HepG2 (cell line): ENCODE measurements around the gene KRTCAP3. TPM values are rescaled to one million over a fixed set of nuclear protein-coding genes. Genes with fewer than 3 reads are reported as not detected.

Experiments
- ADNP ChIP-seq: sonication (generic); formaldehyde crosslinking; IDR thresholded peaks from 2 replicates; pipeline ENCODE4 v1.4.0; 2020; ENCODE audit warnings: missing genetic modification reagents
- ARID5B ChIP-seq: IDR thresholded peaks from 2 replicates; pipeline ENCODE4 v1.4.0; 2020; ENCODE audit warnings: mild to moderate bottlenecking, missing genetic modification reagents
- CCDC6 ChIP-seq: sonication (generic); formaldehyde crosslinking; IDR thresholded peaks from 2 replicates; pipeline ENCODE4 v1.8.1; 2022; ENCODE audit warnings: mild to moderate bottlenecking, missing genetic modification reagents, moderate library complexity
- DRAP1 ChIP-seq: IDR thresholded peaks from 2 replicates; pipeline ENCODE4 v1.6.1; 2016; ENCODE audit warnings: missing genetic modification reagents, missing compliant biosample characterization
- FOXK2 ChIP-seq: fragments of 450-650 bp; IDR thresholded peaks from 2 replicates; pipeline ENCODE4 v1.6.1; 2016
- GATAD2A ChIP-seq: IDR thresholded peaks from 2 replicates; pipeline ENCODE4 v1.6.1; 2016
- MNT ChIP-seq: fragments of 450-650 bp; IDR thresholded peaks from 2 replicates; pipeline ENCODE4 v1.6.1; 2016
- NFIB ChIP-seq: sonication (generic); formaldehyde crosslinking; IDR thresholded peaks from 2 replicates; pipeline ENCODE4 v1.9.0; 2021; ENCODE audit warnings: missing genetic modification reagents, mild to moderate bottlenecking, borderline replicate concordance
- PHF20 ChIP-seq: sonication (generic); formaldehyde crosslinking; IDR thresholded peaks from 2 replicates; pipeline ENCODE4 v1.5.0; 2020; ENCODE audit warnings: mild to moderate bottlenecking, missing genetic modification reagents
- PHF21A ChIP-seq: sonication (generic); formaldehyde crosslinking; IDR thresholded peaks from 2 replicates; pipeline ENCODE4 v1.5.0; 2020; ENCODE audit warnings: mild to moderate bottlenecking, missing genetic modification reagents
- RFX3 ChIP-seq: IDR thresholded peaks from 2 replicates; pipeline ENCODE4 v1.6.1; 2016; ENCODE audit warnings: missing biosample characterization, missing genetic modification reagents
- SOX13 ChIP-seq, 3 experiments: fragments of 450-650 bp in 1 of 3; sonication (generic) in 1 of 3; formaldehyde crosslinking in 1 of 3; IDR thresholded peaks in 2 of 3; conservative IDR thresholded peaks in 1 of 3; 2 replicates each; pipeline versions ENCODE4 v1.5.0 to v1.6.1; 2016 to 2020; ENCODE audit warnings: antibody characterized with exemption in 1 of 3, mild to moderate bottlenecking in 1 of 3, missing compliant biosample characterization in 1 of 3, missing genetic modification reagents in 1 of 3, moderate library complexity in 1 of 3
- THRA ChIP-seq: sonication (generic); formaldehyde crosslinking; IDR thresholded peaks from 2 replicates; pipeline ENCODE4 v1.4.0; 2020; ENCODE audit warnings: missing genetic modification reagents, borderline replicate concordance
- TMF1 ChIP-seq: sonication (generic); formaldehyde crosslinking; IDR thresholded peaks from 2 replicates; pipeline ENCODE4 v1.8.1; 2022; ENCODE audit warnings: low read depth, missing genetic modification reagents
- ZFP82 ChIP-seq: sonication (generic); formaldehyde crosslinking; IDR thresholded peaks from 2 replicates; pipeline ENCODE4 v1.5.1; 2020; ENCODE audit warnings: mild to moderate bottlenecking, missing genetic modification reagents, borderline replicate concordance
- ZNF138 ChIP-seq: sonication (generic); formaldehyde crosslinking; IDR thresholded peaks from 2 replicates; pipeline ENCODE4 v1.5.0; 2020; ENCODE audit warnings: mild to moderate bottlenecking, low read depth, missing genetic modification reagents
- ZNF354B ChIP-seq: sonication (generic); formaldehyde crosslinking; IDR thresholded peaks from 2 replicates; pipeline ENCODE4 v1.8.0; 2022; ENCODE audit warnings: mild to moderate bottlenecking, missing genetic modification reagents
- ZNF639 ChIP-seq: conservative IDR thresholded peaks from 2 replicates; pipeline ENCODE4 v1.6.1; 2018; ENCODE audit warnings: missing genetic modification reagents
- ZNF784 ChIP-seq: sonication (generic); formaldehyde crosslinking; IDR thresholded peaks from 2 replicates; pipeline ENCODE4 v1.5.1; 2020; ENCODE audit warnings: missing genetic modification reagents, mild to moderate bottlenecking, borderline replicate concordance
- ZNF792 ChIP-seq: IDR thresholded peaks from 2 replicates; pipeline ENCODE4 v1.6.1; 2016
- polyA plus RNA-seq, 8 experiments: library from polyadenylated mRNA; depleted of rRNA in 3 of 8; stranded (reverse) in 7 of 8; unstranded in 1 of 8; fragments of >200 nt; fragmentation: Illumina TruSeq in 4 of 8; extraction: Trizol in 4 of 8; gene quantifications; 2 replicates each; pipeline versions ENCODE4 v1.2.1 to v1.2.3, GENCODE V29; 2011 to 2016; ENCODE audit warnings: low read depth in 4 of 8, missing spikeins in 1 of 8, mixed read lengths in 1 of 8; ENCODE audit not compliant: insufficient read depth in 1 of 8
- total RNA-seq, 5 experiments: library from RNA; depleted of rRNA; stranded (reverse); fragments of >200 nt; fragmentation: Illumina TruSeq; extraction: Trizol; gene quantifications; 2 replicates each; pipeline ENCODE4 v1.2.3, GENCODE V29; 2016; ENCODE audit warnings: low read depth in 1 of 5

Gene KRTCAP3
- total and polyA plus RNA-seq, 2 of the 13 experiments (the other 11 are each of a cell fraction or from before 2014, with no cell fraction given) = 2.1 to 4.5 TPM

GRCh38 chr2:27412419-27413152 lies 29.6 kb upstream of the KRTCAP3 start (continued):
- no peak for TF ChIP-seq MNT
- peak; percentile 39; the same call in 1 of the 2 replicates for TF ChIP-seq DRAP1 (CRISPR knock-in tag)
- TF ChIP-seq FOXK2 = peak; percentile 78
- TF ChIP-seq TMF1 (CRISPR knock-in tag) = no peak
- no peak for TF ChIP-seq ADNP (CRISPR knock-in tag)
- TF ChIP-seq SOX13 (IDR thresholded peaks at IDR 0.05) = no peak
- TF ChIP-seq SOX13 (CRISPR knock-in tag; conservative IDR thresholded peaks at IDR 0.05 in 1 of 2, IDR thresholded peaks at IDR 0.05 in 1 of 2) = peak in 1 of 2 experiments; percentile 28; a peak in 1 of 4 replicates
- TF ChIP-seq THRA = peak; percentile 86
- TF ChIP-seq ZFP82 = 0 out of 2 replicates have a peak, but pooled peaks have one; percentile 43
- 0 out of 2 replicates have a peak, but pooled peaks have one; percentile 60 for TF ChIP-seq ZNF792 (CRISPR knock-in tag)
- no peak for TF ChIP-seq NFIB (CRISPR knock-in tag)
- TF ChIP-seq ZNF138 = no peak
- TF ChIP-seq ZNF354B (CRISPR knock-in tag) = no peak
- peak; percentile 28; the same call in 1 of the 2 replicates for TF ChIP-seq ARID5B (CRISPR knock-in tag)
- TF ChIP-seq PHF20 = no peak
- TF ChIP-seq RFX3 (CRISPR knock-in tag) = no peak
- peak; percentile 41; the same call in 1 of the 2 replicates for TF ChIP-seq GATAD2A (CRISPR knock-in tag)
- TF ChIP-seq ZNF639 (CRISPR knock-in tag) = no peak
- TF ChIP-seq ZNF784 (CRISPR knock-in tag) = 0 out of 2 replicates have a peak, but pooled peaks have one; percentile 47
- peak; percentile 35; the same call in 1 of the 2 replicates for TF ChIP-seq PHF21A (CRISPR knock-in tag)
- TF ChIP-seq CCDC6 (CRISPR knock-in tag) = no peak
